Measurements from ENCODE around the gene RBL1.
"Not testable (repeated sequence)": the region's sequence is repeated elsewhere in the genome, so short reads cannot be mapped to it uniquely, and the experiment has no call there.

The RBL1 gene

GRCh38 chr20:36994221-36994620 is 101.6 kb downstream of the RBL1 start:
- not testable (repeated sequence) for FAIRE-seq

GRCh38 chr20:36992802-36993334 is 102.9 kb downstream of the RBL1 start:
- FAIRE-seq = no peak

GRCh38 chr20:36991703-36992102 is 104.1 kb downstream of the RBL1 start:
- FAIRE-seq = no peak

- FAIRE-seq = no peak
Measured at GRCh38 chr20:36989797-36990196, 106.0 kb downstream of the RBL1 start.

GRCh38 chr20:36988494-36988966 is 107.3 kb downstream of the RBL1 start:
- no peak for FAIRE-seq

- FAIRE-seq = no peak
Measured at GRCh38 chr20:36984257-36984638, 111.5 kb downstream of the RBL1 start.

GRCh38 chr20:36975099-36975818 is 120.5 kb downstream of the RBL1 start:
- FAIRE-seq = no peak

GRCh38 chr20:36974660-36975059 is 121.1 kb downstream of the RBL1 start:
- FAIRE-seq = no peak

- no peak for FAIRE-seq
Measured at GRCh38 chr20:36971103-36971502, 124.7 kb downstream of the RBL1 start.

- FAIRE-seq = no peak
Measured at GRCh38 chr20:36969478-36970186, 126.2 kb downstream of the RBL1 start.

- no peak for FAIRE-seq
Measured at GRCh38 chr20:36969051-36969450, 126.7 kb downstream of the RBL1 start.

- FAIRE-seq = no peak
Measured at GRCh38 chr20:36967636-36968035, 128.2 kb downstream of the RBL1 start.

GRCh38 chr20:36966965-36967364 is 128.8 kb downstream of the RBL1 start:
- not testable (repeated sequence) for FAIRE-seq

- not testable (repeated sequence) for FAIRE-seq
Measured at GRCh38 chr20:36962354-36962941, 133.3 kb downstream of the RBL1 start.

GRCh38 chr20:36959242-36959641 is 136.6 kb downstream of the RBL1 start:
- no peak for FAIRE-seq

- no peak for FAIRE-seq
Measured at GRCh38 chr20:36957875-36958667, 137.7 kb downstream of the RBL1 start.

GRCh38 chr20:36956674-36957073 is 139.1 kb downstream of the RBL1 start:
- FAIRE-seq = no peak

GRCh38 chr20:36956016-36956415 is 139.8 kb downstream of the RBL1 start:
- no peak for FAIRE-seq

GRCh38 chr20:36951979-36952738 is 143.6 kb downstream of the RBL1 start:
- no peak for FAIRE-seq

- FAIRE-seq = no peak
Measured at GRCh38 chr20:36951198-36951978, 144.4 kb downstream of the RBL1 start, which contains the start of gene SAMHD1. Gene SAMHD1 (minus strand): TSS chr20:36951708. CDS start chr20:36951643, 65 bp downstream.
